K562 (cell line): ENCODE data around the gene ERAS. TPM values are rescaled to one million over a fixed set of nuclear protein-coding genes. Genes with fewer than 3 reads are reported as not detected.

ENCODE experiments used
- ATAC-seq: fragments of 200-7000 bp; cut with Tn5 transposase; 3 replicates; pipeline ENCODE4 v1.9.1; 2020; ENCODE audit warnings: moderate library complexity
- BruUV-seq: library from RNA; stranded (reverse); fragments of 400-500 nt; replicated peaks from 2 replicates; lab custom pipeline; 2021; lab: Mats Ljungman, UMichigan
- CTCF ChIA-PET: fragments of 300-600 bp; formaldehyde crosslinking; extraction: SDS; loops from one replicate; lab custom pipeline; 2021; ENCODE audit warnings: low intra/inter-chr PET ratio; lab: Yijun Ruan, JAX
- POLR2A ChIA-PET: fragments of 300-600, 350-650 bp; sonication (Branson Sonifier 250); formaldehyde crosslinking; extraction: SDS; loops from one replicate; lab custom pipeline; 2021; ENCODE audit warnings: antibody characterized with exemption, inconsistent platforms; lab: Yijun Ruan, JAX
- DNase-seq, 4 experiments: peaks; one replicate each; pipeline versions ENCODE4 v3.0.0 to v3.0.0-alpha.2; 2011 to 2018; ENCODE audit warnings: low spot score in 3 of 4, mixed read lengths in 3 of 4; ENCODE audit errors: extremely low read depth in 1 of 4
- FAIRE-seq: peaks from 2 replicates; lab custom pipeline; 2011; peaks lifted over from hg19 to GRCh38; lab: Jason Lieb, UNC
- H2AFZ ChIP-seq: 2 replicates; pipeline ENCODE4 v1.6.0; 2011; ENCODE audit warnings: low read depth, low read length, control low read depth, inconsistent platforms
- H3K27ac ChIP-seq: fragments of 200-600 bp; 3 replicates; pipeline ENCODE4 v1.8.0; 2011; ENCODE audit warnings: low read depth, mild to moderate bottlenecking, control low read depth, inconsistent platforms, low read length, moderate library complexity, mixed read lengths; ENCODE audit errors: extremely low read depth
- H3K27me3 ChIP-seq, 2 experiments: fragments of 300-600 bp in 1 of 2; 2 replicates in 1 of 2; 3 replicates in 1 of 2; pipeline versions ENCODE4 v1.6.0 to v1.8.0; 2011; ENCODE audit warnings: inconsistent platforms in 2 of 2, low read length in 2 of 2, mild to moderate bottlenecking in 1 of 2, mixed read lengths in 1 of 2, moderate library complexity in 1 of 2; ENCODE audit not compliant: control insufficient read depth in 2 of 2, insufficient read depth in 2 of 2
- H3K36me3 ChIP-seq: fragments of 300-600 bp; 3 replicates; pipeline ENCODE4 v1.8.0; 2011; ENCODE audit warnings: mild to moderate bottlenecking, low read length, inconsistent platforms; ENCODE audit not compliant: control insufficient read depth, insufficient read depth
- H3K4me1 ChIP-seq, 2 experiments: fragments of 200-600 bp in 1 of 2; replicated peaks in 1 of 2; 2 replicates in 1 of 2; 3 replicates in 1 of 2; pipeline versions ENCODE4 v1.5.1 to v1.8.0; 2011; ENCODE audit warnings: inconsistent platforms in 2 of 2, low read length in 2 of 2, mild to moderate bottlenecking in 1 of 2, mixed read lengths in 1 of 2, moderate library complexity in 1 of 2; ENCODE audit not compliant: control insufficient read depth in 2 of 2, insufficient read depth in 2 of 2
- H3K4me2 ChIP-seq: 2 replicates; pipeline ENCODE4 v1.6.1; 2011; ENCODE audit warnings: low read length, control low read depth, inconsistent platforms, mixed read lengths; ENCODE audit not compliant: insufficient read depth
- H3K4me3 ChIP-seq: fragments of 200-600 bp; sonication (generic), shearing (Covaris generic); 2 replicates; pipeline ENCODE4 v1.5.1; 2016; ENCODE audit warnings: control low read depth, inconsistent platforms
- H3K79me2 ChIP-seq: fragments of 200-600 bp; 3 replicates; pipeline ENCODE4 v1.8.0; 2011; ENCODE audit warnings: low read length, inconsistent platforms; ENCODE audit not compliant: control insufficient read depth, insufficient read depth
- H3K9ac ChIP-seq, 2 experiments: 2 replicates each; pipeline versions ENCODE4 v1.6.0 to v1.6.1; 2011; ENCODE audit warnings: low read depth in 2 of 2, low read length in 2 of 2, control low read depth in 1 of 2, inconsistent platforms in 1 of 2, mild to moderate bottlenecking in 1 of 2, mixed read lengths in 1 of 2; ENCODE audit not compliant: insufficient read depth in 1 of 2
- H3K9me1 ChIP-seq: one replicate; pipeline ENCODE4 v1.6.0; 2011; ENCODE audit warnings: inconsistent platforms, mild to moderate bottlenecking, low read length, moderate library complexity; ENCODE audit not compliant: control insufficient read depth, insufficient read depth
- H3K9me3 ChIP-seq: replicated peaks from 2 replicates; pipeline ENCODE4 v1.5.1; 2011; ENCODE audit warnings: low read depth, low read length, inconsistent platforms; ENCODE audit not compliant: control insufficient read depth, insufficient read depth
- H4K20me1 ChIP-seq: replicated peaks from 2 replicates; pipeline ENCODE4 v1.6.1; 2011; ENCODE audit warnings: low read length, inconsistent platforms, mixed read lengths; ENCODE audit not compliant: control insufficient read depth, insufficient read depth
- CHD2 ChIP-seq: IDR thresholded peaks from 2 replicates; pipeline ENCODE4 v1.6.1; 2011; ENCODE audit warnings: low read depth, low read length
- ELF4 ChIP-seq: fragments of 450-650 bp; formaldehyde crosslinking; IDR thresholded peaks from 2 replicates; pipeline ENCODE4 v1.4.0; 2022; ENCODE audit warnings: missing genetic modification characterization
- ESRRA ChIP-seq: fragments of 450-650 bp; IDR thresholded peaks from 2 replicates; pipeline ENCODE4 v1.6.1; 2014; ENCODE audit warnings: low read depth, mild to moderate bottlenecking, moderate library complexity, borderline replicate concordance
- FOXP4 ChIP-seq: sonication (generic); formaldehyde crosslinking; IDR thresholded peaks from 2 replicates; pipeline ENCODE4 v1.8.0; 2022; ENCODE audit warnings: mild to moderate bottlenecking, missing genetic modification reagents, borderline replicate concordance
- HDAC8 ChIP-seq: fragments of 450-650 bp; IDR thresholded peaks from 2 replicates; pipeline ENCODE4 v1.6.1; 2016; ENCODE audit warnings: mild to moderate bottlenecking, missing genetic modification characterization, moderate library complexity, missing compliant biosample characterization
- L3MBTL2 ChIP-seq: fragments of 450-650 bp; IDR thresholded peaks from 2 replicates; pipeline ENCODE4 v1.6.1; 2016; ENCODE audit warnings: mild to moderate bottlenecking, moderate library complexity
- MAX ChIP-seq: sonication (generic); formaldehyde crosslinking; IDR thresholded peaks from 2 replicates; pipeline ENCODE4 v1.9.0; 2022; ENCODE audit warnings: mild to moderate bottlenecking, missing genetic modification reagents
- NR4A1 ChIP-seq, 2 experiments: fragments of 250-450 bp in 1 of 2; fragments of 450-650 bp in 1 of 2; sonication (Bioruptor Pico) in 1 of 2; IDR thresholded peaks; 2 replicates each; pipeline versions ENCODE4 v1.4.0 to v1.6.1; 2016 to 2020; ENCODE audit warnings: mild to moderate bottlenecking in 2 of 2, missing compliant biosample characterization in 1 of 2, missing genetic modification characterization in 1 of 2, moderate library complexity in 1 of 2
- PATZ1 ChIP-seq: fragments of 250-450 bp; sonication (Bioruptor Pico); IDR thresholded peaks from 2 replicates; pipeline ENCODE4 v1.5.0; 2020; ENCODE audit warnings: mild to moderate bottlenecking, borderline replicate concordance
- POLR2AphosphoS2 ChIP-seq: IDR thresholded peaks from 2 replicates; pipeline ENCODE4 v1.6.1; 2012; ENCODE audit warnings: low read length, improper control_type of control experiment
- PRPF4 ChIP-seq: fragments of 200-400 bp; formaldehyde crosslinking; IDR thresholded peaks from one replicate; pipeline ENCODE4 v1.6.1; 2017; ENCODE audit warnings: low read length, low read depth, mild to moderate bottlenecking; ENCODE audit not compliant: insufficient read depth, poor library complexity, severe bottlenecking
- SUPT5H ChIP-seq: fragments of 450-650 bp; IDR thresholded peaks from 2 replicates; pipeline ENCODE4 v1.6.1; 2016
- XRCC5 ChIP-seq: fragments of 200-400 bp; formaldehyde crosslinking; IDR thresholded peaks from 2 replicates; pipeline ENCODE4 v1.6.1; 2017; ENCODE audit warnings: low read depth, mild to moderate bottlenecking, low read length
- ZFP36 ChIP-seq: fragments of 150-350 bp; IDR thresholded peaks from 2 replicates; pipeline ENCODE4 v1.6.1; 2018; ENCODE audit warnings: low read length, low read depth; ENCODE audit not compliant: partially characterized antibody
- ZNF232 ChIP-seq: sonication (generic); formaldehyde crosslinking; IDR thresholded peaks from 2 replicates; pipeline ENCODE4 v1.8.0; 2022; ENCODE audit warnings: mild to moderate bottlenecking, missing genetic modification reagents
- ZNF444 ChIP-seq: fragments of 250-450 bp; sonication (Bioruptor Pico); IDR thresholded peaks from 2 replicates; pipeline ENCODE4 v1.4.0; 2020; ENCODE audit warnings: mild to moderate bottlenecking, moderate library complexity
- WGBS: fragments of 100-300 bp; shearing (Covaris generic); methylation state at CpG from one replicate; pipeline ENCODE4 v1.1.6; 2016; ENCODE audit warnings: low coverage, mixed read lengths; ENCODE audit not compliant: insufficient coverage; ENCODE audit errors: missing lambda C conversion rate; 5-methylcytosine and 5-hydroxymethylcytosine counted together
- in situ Hi-C: fragments of 300-500 bp; cut with MboI; formaldehyde crosslinking; loops from 4 replicates; pipeline ENCODE4 v1.15.0; 2018; ENCODE audit warnings: inconsistent platforms, mixed read lengths
- intact Hi-C: fragments of 100-400 bp; cut with micrococcal nuclease; formaldehyde crosslinking; loops from 2 replicates; pipeline ENCODE4 v1.14.2; 2022
- polyA plus RNA-seq, 8 experiments: library from polyadenylated mRNA; depleted of rRNA in 4 of 8; stranded (reverse) in 5 of 8; unstranded in 3 of 8; fragments of >200 nt; fragmentation: Nextera tagmentation in 2 of 8; fragmentation: Illumina TruSeq in 1 of 8; extraction: Ambion mirVana in 2 of 8; extraction: Trizol in 1 of 8; gene quantifications; 2 replicates each; pipeline versions ENCODE4 v1.2.1 to v1.2.3, GENCODE V29; 2011 to 2014; ENCODE audit warnings: inconsistent platforms in 1 of 8, missing spikeins in 1 of 8
- total RNA-seq, 7 experiments: library from RNA; depleted of rRNA in 6 of 7; stranded (reverse); fragments of >200 nt in 6 of 7; fragmentation: Illumina TruSeq in 2 of 7; extraction: Trizol in 2 of 7; gene quantifications; 2 replicates each; pipeline versions ENCODE4 v1.2.1 to v1.2.3, GENCODE V29; 2011 to 2021; ENCODE audit warnings: low replicate concordance in 1 of 7

Gene ERAS
- total and polyA plus RNA-seq, 9 of the 15 experiments (the other 6 are each of a cell fraction or from before 2014, with no cell fraction given), result 0.07 to 0.12 TPM; not detected in 7

- peak; percentile 34; the same call in 1 of the 2 replicates for TF ChIP-seq PATZ1 (CRISPR knock-in tag)
Measured at GRCh38 chrX:48789366-48790220, 36.7 kb upstream of the ERAS start (continued).

GRCh38 chrX:48790477-48790876 lies 35.8 kb upstream of the ERAS start:
- Histone ChIP-seq H3K4me2 (peak overlapping the region; percentile 93), H3K4me3 (peak overlapping the region; percentile 75), H3K27me3 (no peaks in the 10 kb centered on the region), H2AFZ (no peak overlapping the region), H3K9me3 (no peaks in the 10 kb centered on the region), H3K79me2 (peaks cover 78% of the 10 kb centered on the region), H3K27ac (peak overlapping the region; percentile 85), H3K36me3 (peaks cover 66% of the 10 kb centered on the region), H4K20me1 (peaks cover 4% of the 10 kb centered on the region; the same call in 1 of the 2 replicates), H3K9me1 (no peaks in the 10 kb centered on the region), H3K9ac (peak overlapping the region; percentile 70 to 94; a peak in 3 of 4 replicates), H3K4me1 (peaks cover 51 to 65% of the 10 kb centered on the region in 2 experiments)
- no TSS peak for BruUV-seq
- FAIRE-seq (no peak), ATAC-seq (no peak), DNase-seq (no peak)
- intact Hi-C loops (no loop called here), in situ Hi-C loops (no loop called here)
- ChIA-PET CTCF (no interaction called here), POLR2A (no interaction called here)
- 33% methylated on average over 4 of the region's 5 CpGs for WGBS
- TF ChIP-seq ZNF232 (no peak), CHD2 (no peak), POLR2AphosphoS2 (no peak), L3MBTL2 (no peak), XRCC5 (no peak), ZNF444 (CRISPR knock-in tag) (no peak), HDAC8 (tag) (no peak), SUPT5H (peak; percentile 52), PRPF4 (no peak), ELF4 (CRISPR knock-in tag) (peak; percentile 74; the same call in 1 of the 2 replicates), MAX (CRISPR knock-in tag) (no peak), ZFP36 (no peak), NR4A1 (CRISPR knock-in tag; IDR thresholded peaks at IDR 0.05) (no peak), NR4A1 (tag; IDR thresholded peaks at IDR 0.05) (no peak), ESRRA (no peak), FOXP4 (CRISPR knock-in tag) (no peak)
